Astrocyte of the spinal cord (primary cell): ENCODE results near the gene RTN4.

Experiments
- DNase-seq: peaks from one replicate; pipeline ENCODE4 v3.0.0; 2011; ENCODE audit warnings: low read depth, low spot score
- H3K4me3 ChIP-seq: 2 replicates; pipeline ENCODE4 v1.5.1; 2011; ENCODE audit warnings: low read depth, mild to moderate bottlenecking, low read length, moderate library complexity
- in situ Hi-C: cut with HindIII; loops from 2 replicates; pipeline ENCODE4 v1.10.0; 2017; ENCODE audit warnings: low sequenced_read_pairs
- TF ChIP-seq, protein P1 (sequence below): IDR thresholded peaks from 2 replicates; pipeline ENCODE4 v1.5.1; 2012; ENCODE audit warnings: low read depth, mild to moderate bottlenecking, low read length, inconsistent platforms

RTN4 gene

DNA sequence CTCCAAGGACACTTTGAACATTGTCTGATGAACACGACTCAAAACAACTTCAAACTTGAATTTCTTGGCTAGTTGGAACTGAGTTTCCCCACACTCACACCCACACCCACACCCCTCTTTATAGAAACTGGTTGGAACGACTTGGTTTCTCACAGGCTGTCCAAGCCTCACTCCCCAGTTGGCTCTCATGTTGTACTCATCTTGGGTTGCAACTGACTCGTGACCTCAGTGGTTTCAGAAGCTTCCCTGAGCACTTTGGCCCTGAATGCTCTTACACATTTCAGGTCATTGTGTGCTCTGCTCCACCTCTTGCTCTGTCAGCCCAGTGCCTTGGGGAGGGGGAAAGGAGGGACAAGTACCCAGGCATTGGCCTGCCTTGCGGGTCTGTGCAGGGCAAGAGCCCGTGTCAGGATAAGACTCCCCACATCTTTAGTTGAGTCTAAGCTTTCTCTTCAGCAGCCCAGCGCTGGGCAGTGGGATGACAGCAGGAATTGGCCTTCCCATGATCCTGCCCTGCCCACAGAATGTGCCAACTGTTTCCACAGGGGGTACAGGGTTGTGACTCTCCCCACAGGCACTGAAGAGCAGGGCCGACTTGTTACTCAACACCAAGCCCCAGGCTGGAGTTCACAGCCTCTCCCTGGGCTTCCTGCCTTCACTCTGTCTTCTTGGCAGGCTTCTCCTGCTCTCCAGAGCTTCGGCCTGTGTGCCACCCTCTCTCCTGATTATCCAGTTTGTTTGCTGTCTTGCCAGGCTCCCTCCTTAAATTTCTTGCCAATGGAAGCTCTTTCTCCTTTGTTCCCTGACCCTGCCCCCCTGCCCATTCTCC, 104.6 kb downstream of the RTN4 start:
- H3K4me3 ChIP-seq = no peak overlapping the region
- TF ChIP-seq, protein P1, sequence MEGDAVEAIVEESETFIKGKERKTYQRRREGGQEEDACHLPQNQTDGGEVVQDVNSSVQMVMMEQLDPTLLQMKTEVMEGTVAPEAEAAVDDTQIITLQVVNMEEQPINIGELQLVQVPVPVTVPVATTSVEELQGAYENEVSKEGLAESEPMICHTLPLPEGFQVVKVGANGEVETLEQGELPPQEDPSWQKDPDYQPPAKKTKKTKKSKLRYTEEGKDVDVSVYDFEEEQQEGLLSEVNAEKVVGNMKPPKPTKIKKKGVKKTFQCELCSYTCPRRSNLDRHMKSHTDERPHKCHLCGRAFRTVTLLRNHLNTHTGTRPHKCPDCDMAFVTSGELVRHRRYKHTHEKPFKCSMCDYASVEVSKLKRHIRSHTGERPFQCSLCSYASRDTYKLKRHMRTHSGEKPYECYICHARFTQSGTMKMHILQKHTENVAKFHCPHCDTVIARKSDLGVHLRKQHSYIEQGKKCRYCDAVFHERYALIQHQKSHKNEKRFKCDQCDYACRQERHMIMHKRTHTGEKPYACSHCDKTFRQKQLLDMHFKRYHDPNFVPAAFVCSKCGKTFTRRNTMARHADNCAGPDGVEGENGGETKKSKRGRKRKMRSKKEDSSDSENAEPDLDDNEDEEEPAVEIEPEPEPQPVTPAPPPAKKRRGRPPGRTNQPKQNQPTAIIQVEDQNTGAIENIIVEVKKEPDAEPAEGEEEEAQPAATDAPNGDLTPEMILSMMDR = no peak
- DNase-seq = peak; percentile 48
- in situ Hi-C loops = no loop called here

DNA sequence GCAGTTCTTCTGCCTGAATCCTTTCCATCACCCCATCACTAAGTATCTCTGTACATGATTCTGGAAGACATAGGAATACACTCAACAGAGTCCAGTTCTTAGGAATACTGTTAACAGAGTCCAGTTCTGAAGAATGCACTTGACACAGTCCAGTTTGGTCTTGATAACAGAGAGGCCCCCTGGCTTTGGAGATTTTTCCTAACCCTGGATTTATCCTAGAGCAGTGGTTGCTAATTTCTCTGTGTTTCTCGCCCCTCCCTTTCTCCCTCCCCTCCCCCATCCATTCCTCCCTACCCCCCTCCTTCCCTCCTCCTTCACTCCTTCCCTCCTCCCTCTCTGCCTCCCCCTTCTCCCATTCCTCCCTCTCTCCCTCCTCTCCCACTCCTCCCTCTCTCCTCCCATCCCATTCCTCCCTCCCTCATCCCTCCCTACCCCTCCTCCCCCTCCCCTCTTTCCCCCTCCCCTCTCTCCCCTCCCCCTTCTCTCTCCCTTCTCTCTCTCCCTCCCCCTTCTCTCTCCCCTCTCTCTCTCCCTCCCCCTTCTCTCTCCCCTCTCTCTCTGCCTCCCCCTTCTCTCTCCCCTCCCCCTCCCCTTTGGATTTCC, 105.4 kb downstream of the RTN4 start:
- TF ChIP-seq, protein P1 = no peak
- in situ Hi-C loops = no loop called here
- no peak for DNase-seq
- H3K4me3 ChIP-seq = no peak overlapping the region

DNA sequence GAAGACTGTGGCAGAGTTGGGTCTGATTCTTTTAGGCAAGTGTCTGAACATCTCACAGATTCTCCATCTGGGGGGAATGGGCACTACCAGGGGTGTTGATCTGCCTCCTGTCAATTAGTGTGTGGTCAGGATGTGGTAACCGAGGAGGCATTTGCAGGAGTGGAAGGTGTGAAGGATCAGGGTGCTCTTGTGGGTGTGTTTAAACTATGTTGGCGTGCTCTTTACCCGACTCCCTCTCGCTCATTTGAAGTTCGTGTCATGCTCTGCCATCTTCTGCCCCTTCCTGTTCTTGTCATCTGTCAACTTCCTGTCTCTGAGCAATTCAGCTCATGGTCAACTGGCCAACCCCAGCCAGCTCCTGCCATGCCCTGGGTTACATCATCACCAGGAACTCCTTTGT, 107.9 kb downstream of the RTN4 start:
- in situ Hi-C loops = no loop called here
- no peak overlapping the region for H3K4me3 ChIP-seq
- TF ChIP-seq, protein P1 = no peak
- DNase-seq = no peak

DNA sequence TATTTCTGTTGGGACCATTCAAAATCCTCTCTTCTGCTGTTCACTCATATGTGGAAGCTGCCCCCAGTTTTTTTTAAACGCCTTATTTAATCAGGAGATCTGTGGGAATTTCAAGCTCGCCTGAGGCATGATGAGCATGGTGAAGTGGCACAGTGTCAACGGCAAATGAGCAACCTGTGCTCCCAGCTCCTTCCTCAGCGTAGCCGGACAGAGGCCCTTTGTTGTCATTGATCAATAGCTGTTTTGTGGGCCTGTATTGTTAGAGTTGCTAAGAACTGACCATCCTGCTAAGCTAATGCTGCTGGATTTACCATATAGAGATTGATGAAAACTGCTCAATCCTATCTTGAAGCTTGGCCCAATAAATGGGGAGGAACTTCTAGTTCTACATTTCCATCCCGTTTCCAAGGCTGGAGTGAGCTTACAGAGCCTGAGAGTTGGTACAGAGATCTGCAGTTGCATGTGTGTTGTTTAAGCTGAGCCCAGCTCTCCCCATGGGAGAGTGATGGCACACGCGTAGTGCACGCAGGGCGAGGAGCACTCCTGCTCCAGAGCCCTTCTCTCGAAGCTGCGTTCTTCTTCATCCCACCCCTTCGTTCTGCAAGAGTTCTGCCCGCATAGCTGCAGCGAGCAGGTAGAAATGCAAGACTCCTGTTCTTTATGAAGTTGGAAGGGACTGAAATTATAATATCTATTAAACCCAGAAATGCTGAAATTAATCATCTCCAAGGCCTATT, 108.8 kb downstream of the RTN4 start:
- in situ Hi-C loops = no loop called here
- no peak for DNase-seq

DNA sequence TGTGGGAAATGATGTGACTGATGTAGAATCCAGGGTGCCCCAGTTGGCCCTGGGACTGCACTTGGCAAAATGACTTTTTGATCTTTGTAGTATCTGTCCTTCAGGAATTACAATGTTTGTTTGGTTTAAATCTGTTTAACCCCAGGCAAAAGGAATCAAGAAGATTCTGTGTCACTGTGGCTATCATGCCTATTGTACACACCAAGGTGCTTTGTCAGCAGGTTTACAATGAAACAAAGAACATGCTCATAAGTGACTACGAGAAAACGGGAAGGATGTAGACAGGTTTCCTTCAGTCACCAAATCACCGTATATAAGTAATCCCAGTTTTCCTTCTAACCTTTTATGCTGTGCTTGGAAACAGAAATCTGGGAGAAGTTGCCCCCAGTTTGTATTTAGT, 109.5 kb downstream of the RTN4 start:
- no peak overlapping the region for H3K4me3 ChIP-seq
- TF ChIP-seq, protein P1 = no peak
- in situ Hi-C loops = no loop called here
- no peak for DNase-seq

More for the DNA sequence above, 108.8 kb downstream of the RTN4 start:
- no peak overlapping the region for H3K4me3 ChIP-seq
- TF ChIP-seq, protein P1 = no peak

DNA sequence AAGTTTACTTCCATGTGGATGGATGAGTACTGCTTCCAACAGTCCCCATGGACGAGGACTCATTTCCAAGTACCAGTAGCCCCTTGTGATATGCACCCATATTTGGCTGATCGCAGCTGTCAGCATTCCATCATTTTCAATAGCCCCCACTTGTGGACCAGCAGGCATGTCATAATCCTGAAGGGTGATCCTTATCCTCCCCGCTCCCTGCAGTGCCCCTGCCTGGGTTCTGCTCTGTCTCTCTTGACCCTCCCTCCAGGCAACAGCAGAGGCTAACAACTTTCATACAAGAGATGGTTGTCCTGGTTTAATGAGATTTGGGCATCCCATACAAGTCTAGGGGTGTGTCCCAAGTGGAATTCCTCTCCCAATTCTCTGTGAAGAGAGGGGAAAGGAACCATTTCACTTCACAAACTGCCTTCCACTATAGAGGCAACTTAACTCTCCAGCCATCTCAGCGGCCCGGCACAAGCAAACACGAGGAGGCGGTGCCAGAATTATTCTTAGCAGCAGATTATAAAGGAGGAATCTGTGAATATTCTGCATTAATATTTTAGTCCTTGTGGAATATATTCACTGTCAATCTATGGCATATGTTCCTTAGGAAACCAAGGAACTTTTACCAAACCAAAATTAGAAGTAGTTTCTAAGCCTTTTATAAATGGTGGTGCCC, 110.7 kb downstream of the RTN4 start:
- DNase-seq = no peak
- TF ChIP-seq, protein P1 = no peak
- in situ Hi-C loops = no loop called here
- no peak overlapping the region for H3K4me3 ChIP-seq
